GM18951 (cell line): ENCODE data around the gene EML6.

Experiments
- POLR2A ChIP-seq: IDR thresholded peaks from 4 replicates; pipeline ENCODE4 v1.6.1; 2011; ENCODE audit warnings: mild to moderate bottlenecking; ENCODE audit not compliant: insufficient read length, insufficient read depth; ENCODE audit errors: extremely low read depth
- in situ Hi-C: fragments of 300-500 bp; cut with MboI; formaldehyde crosslinking; loops from one replicate; pipeline ENCODE4 v1.12.0; 2022; ENCODE audit warnings: low sequenced_read_pairs, mixed read lengths, inconsistent platforms; ENCODE audit not compliant: unreplicated experiment

Gene EML6

GRCh38 chr2:54714996-54715395, 8.5 kb upstream of the EML6 start:
- in situ Hi-C loops, result loop anchor here (25.0 kb wide), 1 partner anchor 603 kb away; the partner anchor contains the start of gene ACYP2
- TF ChIP-seq POLR2A, result no peak

- in situ Hi-C loops, result loop anchor here (25.0 kb wide), 1 partner anchor 604 kb away; the partner anchor contains the start of gene ACYP2
- TF ChIP-seq POLR2A, result no peak
Measured at GRCh38 chr2:54716375-54716774, 7.1 kb upstream of the EML6 start.

GRCh38 chr2:54720563-54720962, 2.9 kb upstream of the EML6 start:
- TF ChIP-seq POLR2A, result no peak
- in situ Hi-C loops, result loop anchor here (25.0 kb wide), 1 partner anchor 608 kb away; the partner anchor contains the start of gene ACYP2

- no peak for TF ChIP-seq POLR2A
- in situ Hi-C loops, result loop anchor here (25.0 kb wide), 1 partner anchor 610 kb away; the partner anchor contains the start of gene ACYP2
Measured at GRCh38 chr2:54722641-54723040, 821 bp upstream of the EML6 start.

- no peak for TF ChIP-seq POLR2A
- in situ Hi-C loops, result loop anchor here (25.0 kb wide), 1 partner anchor 612 kb away; the partner anchor contains the start of gene ACYP2
Measured at GRCh38 chr2:54723996-54724559, 616 bp downstream of the EML6 start.

GRCh38 chr2:54724560-54725342, 1.3 kb downstream of the EML6 start:
- in situ Hi-C loops, result loop anchor here (25.0 kb wide), 1 partner anchor 612 kb away; the partner anchor contains the start of gene ACYP2
- TF ChIP-seq POLR2A, result no peak

GRCh38 chr2:54725343-54726099, 2.1 kb downstream of the EML6 start:
- in situ Hi-C loops, result no loop called here
- no peak for TF ChIP-seq POLR2A

- in situ Hi-C loops, result no loop called here
Measured at GRCh38 chr2:54726431-54726830, 3.0 kb downstream of the EML6 start.

GRCh38 chr2:54726940-54727339, 3.5 kb downstream of the EML6 start:
- no peak for TF ChIP-seq POLR2A
- in situ Hi-C loops, result no loop called here

More at GRCh38 chr2:54726431-54726830, 3.0 kb downstream of the EML6 start:
- TF ChIP-seq POLR2A, result no peak

GRCh38 chr2:54728669-54729120, 5.2 kb downstream of the EML6 start:
- no peak for TF ChIP-seq POLR2A
- in situ Hi-C loops, result no loop called here

- in situ Hi-C loops, result no loop called here
- TF ChIP-seq POLR2A, result no peak
Measured at GRCh38 chr2:54735636-54736035, 12.2 kb downstream of the EML6 start.

- no peak for TF ChIP-seq POLR2A
- in situ Hi-C loops, result no loop called here
Measured at GRCh38 chr2:54738281-54738680, 14.8 kb downstream of the EML6 start.

- in situ Hi-C loops, result no loop called here
- no peak for TF ChIP-seq POLR2A
Measured at GRCh38 chr2:54740333-54740732, 16.9 kb downstream of the EML6 start.
